GM12891 (cell line): ENCODE measurements around the gene LRWD1.

Experiments used
- POLR2A ChIP-seq: IDR thresholded peaks from 2 replicates; pipeline ENCODE4 v1.6.1; 2011; ENCODE audit warnings: low read depth, low read length, control low read depth
- POLR2AphosphoS5 ChIP-seq: IDR thresholded peaks from 2 replicates; pipeline ENCODE4 v1.6.1; 2011; ENCODE audit warnings: low read depth, low read length, control low read depth
- SPI1 ChIP-seq: IDR thresholded peaks from 2 replicates; pipeline ENCODE4 v1.6.1; 2011; ENCODE audit warnings: low read depth, low read length, control low read depth
- TAF1 ChIP-seq: IDR thresholded peaks from 2 replicates; pipeline ENCODE4 v1.6.1; 2011; ENCODE audit warnings: low read depth, low read length, control low read depth

DNA sequence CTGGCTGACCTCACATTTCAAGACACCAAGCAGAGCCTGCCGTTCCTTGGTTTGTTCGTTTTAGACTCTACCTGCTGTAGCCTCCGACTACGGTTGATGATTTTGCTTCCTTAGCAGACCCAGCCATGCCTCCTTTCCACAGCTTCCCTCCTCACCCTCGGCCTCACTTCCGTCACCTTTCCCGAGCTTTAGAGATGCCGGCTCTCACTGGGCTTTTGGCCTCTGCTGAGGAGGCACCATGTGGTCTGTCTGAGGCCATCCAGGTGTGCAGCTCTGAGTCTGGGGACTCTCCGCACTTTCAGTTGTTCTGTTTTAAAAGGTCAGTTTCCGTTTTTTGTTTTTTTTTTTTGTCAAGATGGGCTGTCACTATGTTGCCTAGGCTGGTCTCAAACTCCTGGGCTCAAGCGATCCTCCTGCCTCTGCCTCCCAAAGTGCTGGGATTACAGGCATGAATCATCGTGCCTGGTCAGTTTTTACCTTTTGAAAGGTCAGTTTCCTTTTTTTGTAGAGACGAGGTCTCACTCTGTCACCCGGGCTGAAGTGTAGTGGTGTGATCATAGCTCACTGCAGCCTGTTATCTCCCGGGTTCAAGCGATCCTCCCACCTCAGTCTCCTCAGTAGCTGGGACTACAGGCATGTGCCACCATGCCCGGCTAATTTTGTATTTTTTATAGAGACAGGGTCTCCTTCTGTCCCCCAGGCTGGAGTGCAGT, 19.7 kb upstream of the LRWD1 start:
- TF ChIP-seq POLR2A (no peak), TAF1 (no peak), POLR2AphosphoS5 (0 out of 2 replicates have a peak, but pooled peaks have one; percentile 28), SPI1 (no peak)
